Parathyroid adenoma (tissue), 2 donors: Measurements from ENCODE around the gene BMPR2.

Experiments
- H2AFZ ChIP-seq: fragments of 300-600 bp; sonication (generic); one replicate; pipeline ENCODE4 v1.7.0; 2017; ENCODE audit warnings: antibody characterized with exemption, mild to moderate bottlenecking
- H3K27ac ChIP-seq: fragments of 300-600 bp; sonication (generic); one replicate; pipeline ENCODE4 v1.7.0; 2017
- H3K27me3 ChIP-seq: fragments of 300-600 bp; sonication (generic); one replicate; pipeline ENCODE4 v1.7.0; 2017; ENCODE audit warnings: low read length; ENCODE audit not compliant: control insufficient read depth, insufficient read depth
- H3K36me3 ChIP-seq: fragments of 300-600 bp; sonication (generic); one replicate; pipeline ENCODE4 v1.7.0; 2017; ENCODE audit warnings: low read length; ENCODE audit not compliant: control insufficient read depth, insufficient read depth
- H3K4me1 ChIP-seq: fragments of 300-600 bp; sonication (generic); one replicate; pipeline ENCODE4 v1.7.0; 2017; ENCODE audit warnings: control low read depth
- H3K4me2 ChIP-seq: fragments of 300-600 bp; sonication (generic); one replicate; pipeline ENCODE4 v1.7.0; 2017; ENCODE audit warnings: low read length
- H3K4me3 ChIP-seq: fragments of 300-600 bp; sonication (generic); one replicate; pipeline ENCODE4 v1.7.0; 2017; ENCODE audit warnings: low read depth, low read length
- H3K79me2 ChIP-seq: fragments of 300-600 bp; sonication (generic); one replicate; pipeline ENCODE4 v1.7.0; 2017; ENCODE audit warnings: control low read depth
- H3K9ac ChIP-seq: fragments of 300-600 bp; sonication (generic); one replicate; pipeline ENCODE4 v1.7.0; 2017; ENCODE audit warnings: mild to moderate bottlenecking
- H3K9me3 ChIP-seq: fragments of 300-600 bp; sonication (generic); one replicate; pipeline ENCODE4 v1.7.0; 2017; ENCODE audit warnings: low read length; ENCODE audit not compliant: control insufficient read depth
- TF ChIP-seq, protein P1 (sequence below): fragments of 300-600 bp; sonication (generic); IDR thresholded peaks from one replicate; pipeline ENCODE4 v1.7.0; 2017; ENCODE audit warnings: antibody characterized with exemption, mild to moderate bottlenecking
- donor health status: primary hyperparathyroidism.

Gene BMPR2

DNA sequence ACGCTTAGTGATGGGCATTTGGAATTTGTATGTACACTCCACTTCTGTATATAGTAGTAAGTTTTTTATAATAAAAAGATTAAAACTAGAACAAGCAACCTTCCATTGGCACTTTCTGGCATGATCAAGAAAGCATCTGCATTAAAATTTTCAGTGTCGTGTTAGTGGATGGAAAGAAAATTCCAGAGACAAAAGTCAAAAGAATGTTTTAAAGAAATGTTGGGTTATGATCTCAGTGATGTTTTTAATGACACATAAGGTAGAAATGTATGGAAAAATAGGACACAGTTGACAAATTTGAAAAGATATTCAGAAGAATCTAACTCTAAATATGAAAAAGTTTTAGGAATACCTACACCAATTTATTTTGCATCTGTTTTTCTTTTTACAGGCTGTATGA is 132.6 kb downstream of the BMPR2 start:
- H3K36me3 ChIP-seq: no peaks in the 10 kb centered on the region
- H2AFZ ChIP-seq: no peak overlapping the region
- no peaks in the 10 kb centered on the region for H3K4me1 ChIP-seq
- TF ChIP-seq, protein P1, sequence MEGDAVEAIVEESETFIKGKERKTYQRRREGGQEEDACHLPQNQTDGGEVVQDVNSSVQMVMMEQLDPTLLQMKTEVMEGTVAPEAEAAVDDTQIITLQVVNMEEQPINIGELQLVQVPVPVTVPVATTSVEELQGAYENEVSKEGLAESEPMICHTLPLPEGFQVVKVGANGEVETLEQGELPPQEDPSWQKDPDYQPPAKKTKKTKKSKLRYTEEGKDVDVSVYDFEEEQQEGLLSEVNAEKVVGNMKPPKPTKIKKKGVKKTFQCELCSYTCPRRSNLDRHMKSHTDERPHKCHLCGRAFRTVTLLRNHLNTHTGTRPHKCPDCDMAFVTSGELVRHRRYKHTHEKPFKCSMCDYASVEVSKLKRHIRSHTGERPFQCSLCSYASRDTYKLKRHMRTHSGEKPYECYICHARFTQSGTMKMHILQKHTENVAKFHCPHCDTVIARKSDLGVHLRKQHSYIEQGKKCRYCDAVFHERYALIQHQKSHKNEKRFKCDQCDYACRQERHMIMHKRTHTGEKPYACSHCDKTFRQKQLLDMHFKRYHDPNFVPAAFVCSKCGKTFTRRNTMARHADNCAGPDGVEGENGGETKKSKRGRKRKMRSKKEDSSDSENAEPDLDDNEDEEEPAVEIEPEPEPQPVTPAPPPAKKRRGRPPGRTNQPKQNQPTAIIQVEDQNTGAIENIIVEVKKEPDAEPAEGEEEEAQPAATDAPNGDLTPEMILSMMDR: no peak
- H3K79me2 ChIP-seq: no peaks in the 10 kb centered on the region
- no peak overlapping the region for H3K4me3 ChIP-seq
- H3K9me3 ChIP-seq: no peaks in the 10 kb centered on the region
- no peak overlapping the region for H3K4me2 ChIP-seq
- H3K9ac ChIP-seq: no peak overlapping the region
- no peak overlapping the region for H3K27ac ChIP-seq
- H3K27me3 ChIP-seq: no peaks in the 10 kb centered on the region

DNA sequence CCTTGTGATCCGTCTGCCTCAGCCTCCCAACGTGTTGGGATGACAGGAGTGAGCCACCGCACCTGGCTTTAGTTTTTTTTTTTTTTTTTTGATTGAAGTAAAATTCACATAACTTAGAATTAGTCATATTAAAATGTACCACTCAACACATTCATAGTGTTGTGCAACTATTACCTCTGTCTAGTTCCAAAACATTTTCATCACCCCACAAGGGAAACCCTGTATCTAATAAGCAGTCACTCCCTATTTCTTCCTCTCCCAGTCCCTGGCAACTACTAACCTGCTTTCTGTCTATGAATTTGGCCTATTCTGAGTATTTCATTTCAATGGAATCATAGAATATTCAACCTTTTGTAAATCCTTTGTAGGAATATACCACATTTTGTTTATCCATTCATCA is 134.8 kb downstream of the BMPR2 start:
- H3K27ac ChIP-seq: no peak overlapping the region

DNA sequence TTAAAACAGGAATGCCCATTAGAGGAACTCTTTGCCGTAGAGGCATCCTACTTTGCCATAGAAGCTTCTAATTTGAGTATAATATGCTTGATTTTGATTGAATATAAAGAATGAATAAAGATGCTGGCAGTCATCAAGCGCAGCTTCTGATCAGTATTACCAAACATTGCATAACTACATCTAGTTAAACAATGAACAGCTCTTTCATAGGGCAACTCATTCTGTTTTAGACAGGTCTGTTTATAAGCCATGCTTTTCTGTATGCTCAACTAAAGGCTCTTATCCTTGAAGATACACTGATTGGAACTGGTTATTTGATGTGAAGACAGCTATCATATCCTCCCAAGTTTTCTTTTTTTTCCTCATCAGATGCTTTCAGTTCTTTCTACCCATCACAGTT is 136.0 kb downstream of the BMPR2 start:
- no peaks in the 10 kb centered on the region for H3K9me3 ChIP-seq
- TF ChIP-seq, protein P1: no peak

More for the DNA sequence above, 134.8 kb downstream of the BMPR2 start:
- Histone ChIP-seq H3K27me3 (no peaks in the 10 kb centered on the region), H3K4me3 (no peak overlapping the region), H3K36me3 (no peaks in the 10 kb centered on the region), H3K4me1 (no peaks in the 10 kb centered on the region), H3K9me3 (no peaks in the 10 kb centered on the region), H3K79me2 (no peaks in the 10 kb centered on the region), H3K9ac (no peak overlapping the region), H3K4me2 (no peak overlapping the region), H2AFZ (no peak overlapping the region)
- TF ChIP-seq, protein P1: no peak

DNA sequence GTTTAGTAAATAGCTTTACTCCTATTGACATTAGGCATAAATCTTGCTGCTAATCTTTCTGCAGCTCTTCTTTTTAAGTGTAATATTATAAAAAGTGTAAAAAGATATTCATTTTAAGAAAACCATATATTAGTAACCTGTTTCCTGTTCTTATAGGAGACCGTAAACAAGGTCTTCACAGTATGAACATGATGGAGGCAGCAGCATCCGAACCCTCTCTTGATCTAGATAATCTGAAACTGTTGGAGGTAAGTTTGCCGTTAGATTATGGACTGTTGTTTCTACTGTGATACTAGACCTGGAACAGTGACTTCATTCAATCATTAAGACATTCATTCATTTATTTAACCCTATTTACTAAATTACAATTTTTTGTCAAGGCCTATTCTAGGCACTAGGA is 138.6 kb downstream of the BMPR2 start:
- no peaks in the 10 kb centered on the region for H3K79me2 ChIP-seq
- no peak overlapping the region for H3K27ac ChIP-seq
- no peaks in the 10 kb centered on the region for H3K9me3 ChIP-seq
- H3K36me3 ChIP-seq: no peaks in the 10 kb centered on the region
- TF ChIP-seq, protein P1: no peak
- H3K4me1 ChIP-seq: no peaks in the 10 kb centered on the region
- H3K27me3 ChIP-seq: no peaks in the 10 kb centered on the region
- no peak overlapping the region for H3K9ac ChIP-seq
- no peak overlapping the region for H2AFZ ChIP-seq
- H3K4me2 ChIP-seq: no peak overlapping the region
- no peak overlapping the region for H3K4me3 ChIP-seq

More for the DNA sequence above, 136.0 kb downstream of the BMPR2 start:
- Histone ChIP-seq H3K36me3 (no peaks in the 10 kb centered on the region), H3K9ac (no peak overlapping the region), H3K27me3 (no peaks in the 10 kb centered on the region), H3K27ac (no peak overlapping the region), H3K4me1 (no peaks in the 10 kb centered on the region), H3K4me3 (no peak overlapping the region), H3K4me2 (no peak overlapping the region), H2AFZ (no peak overlapping the region), H3K79me2 (no peaks in the 10 kb centered on the region)

DNA sequence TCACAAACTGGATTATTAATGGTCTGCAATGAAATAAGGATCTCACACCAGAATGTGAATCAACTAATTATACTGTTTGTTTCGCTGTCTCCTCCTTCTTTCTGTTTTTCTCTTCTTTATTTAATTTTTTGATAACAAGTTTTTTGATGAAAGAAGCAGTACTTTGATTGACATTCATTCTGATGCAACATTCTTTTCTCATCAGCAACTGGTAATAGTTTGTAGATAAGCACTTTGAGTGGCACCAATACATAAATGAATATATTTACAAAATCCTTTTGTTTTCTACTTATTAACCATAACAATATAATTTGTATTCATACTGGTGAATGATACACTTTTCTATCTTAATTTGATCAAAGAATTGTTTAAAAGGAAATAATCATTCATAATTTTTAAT is 143.3 kb downstream of the BMPR2 start:
- Histone ChIP-seq H3K9me3 (no peaks in the 10 kb centered on the region), H3K4me1 (no peaks in the 10 kb centered on the region), H2AFZ (no peak overlapping the region), H3K36me3 (no peaks in the 10 kb centered on the region), H3K9ac (no peak overlapping the region), H3K4me2 (no peak overlapping the region), H3K79me2 (no peaks in the 10 kb centered on the region), H3K4me3 (no peak overlapping the region), H3K27me3 (no peaks in the 10 kb centered on the region), H3K27ac (no peak overlapping the region)
- TF ChIP-seq, protein P1: no peak
